Thyroid gland (tissue), 4 donors: Measurements from ENCODE around the gene DST. TPM values are rescaled to one million over a fixed set of nuclear protein-coding genes. Genes with fewer than 3 reads are reported as not detected.

ENCODE experiments used
- DNase-seq, 2 donors: peaks; one replicate each; pipeline ENCODE4 v3.0.0-alpha.2; 2019
- H3K27ac ChIP-seq, 3 donors: fragments of 200-600 bp; sonication (generic); 1 replicate in 2 of 3; 2 replicates in 1 of 3; pipeline ENCODE4 v1.5.1; 2016 to 2019; ENCODE audit warnings: mild to moderate bottlenecking in 1 of 3, moderate library complexity in 1 of 3
- H3K27me3 ChIP-seq: fragments of 200-600 bp; sonication (generic); one replicate; pipeline ENCODE4 v1.5.1; 2019
- H3K36me3 ChIP-seq, 2 donors: fragments of 200-600 bp; sonication (generic); one replicate each; pipeline ENCODE4 v1.5.1; 2016 to 2019
- H3K4me1 ChIP-seq, 2 donors: fragments of 200-600 bp; sonication (generic); one replicate each; pipeline ENCODE4 v1.5.1; 2017 to 2019
- H3K4me3 ChIP-seq, 3 donors: fragments of 200-600 bp; sonication (generic); replicated peaks in 1 of 3; 1 replicate in 2 of 3; 2 replicates in 1 of 3; pipeline ENCODE4 v1.5.1; 2016; ENCODE audit warnings: mild to moderate bottlenecking in 1 of 3
- H3K9me3 ChIP-seq: fragments of 200-600 bp; sonication (generic); one replicate; pipeline ENCODE4 v1.5.1; 2017
- CTCF ChIP-seq, 6 experiments: fragments of 200-600 bp in 3 of 6; fragments of 450-650 bp in 3 of 6; sonication (generic) in 3 of 6; IDR thresholded peaks; one replicate each; pipeline ENCODE4 v1.5.1; 2016 to 2019; ENCODE audit warnings: antibody characterized with exemption in 6 of 6, mild to moderate bottlenecking in 2 of 6, inconsistent platforms in 1 of 6, moderate library complexity in 1 of 6
- POLR2A ChIP-seq, 2 donors: fragments of 450-650 bp; IDR thresholded peaks; one replicate each; pipeline ENCODE4 v1.6.1; 2017; ENCODE audit warnings: antibody characterized with exemption in 2 of 2, mild to moderate bottlenecking in 2 of 2, moderate library complexity in 1 of 2
- WGBS, 2 donors: methylation state at CpG; one replicate each; pipeline ENCODE4 v1.1.5; 2017; 5-methylcytosine and 5-hydroxymethylcytosine counted together
- intact Hi-C: fragments of 100-400 bp; cut with DNase I; formaldehyde crosslinking; loops from one replicate; pipeline ENCODE4 v1.15.1; 2023
- total RNA-seq, 4 donors: library from RNA; depleted of rRNA; stranded (reverse); fragments of >200 nt; gene quantifications; one replicate each; pipeline ENCODE4 v1.2.3, GENCODE V29; 2016

DST gene
- total RNA-seq, 4 donors from 2014 or later: 99.8 to 169 (median 149) TPM

GRCh38 chr6:56657354-56657753 lies 14.7 kb upstream of the DST start:
- TF ChIP-seq POLR2A (IDR thresholded peaks at IDR 0.05): no peak
- no peak for TF ChIP-seq CTCF (IDR thresholded peaks at IDR 0.05)
- Histone ChIP-seq H3K27ac (no peak overlapping the region), H3K4me1 (peaks cover 0 to 2% of the 10 kb centered on the region in 2 donors), H3K36me3 (no peaks in the 10 kb centered on the region), H3K9me3 (no peaks in the 10 kb centered on the region), H3K4me3 (no peak overlapping the region), H3K27me3 (no peaks in the 10 kb centered on the region)
- DNase-seq: no peak
- 79 to 80% methylated on average over 3 of the region's 3 CpGs for WGBS, 2 donors
- intact Hi-C loops: no loop called here

GRCh38 chr6:56656466-56656865 lies 13.8 kb upstream of the DST start:
- TF ChIP-seq POLR2A (IDR thresholded peaks at IDR 0.05) (no peak), CTCF (IDR thresholded peaks at IDR 0.05) (no peak)
- Histone ChIP-seq H3K27ac (no peak overlapping the region), H3K36me3 (no peaks in the 10 kb centered on the region), H3K4me1 (peaks cover 0 to 5% of the 10 kb centered on the region in 2 donors), H3K4me3 (no peak overlapping the region), H3K9me3 (no peaks in the 10 kb centered on the region), H3K27me3 (no peaks in the 10 kb centered on the region)
- intact Hi-C loops: no loop called here
- DNase-seq: no peak

- no peak for TF ChIP-seq POLR2A (IDR thresholded peaks at IDR 0.05)
- no peak for TF ChIP-seq CTCF (IDR thresholded peaks at IDR 0.05)
- peaks cover 0 to 5% of the 10 kb centered on the region in 2 donors for H3K4me1 ChIP-seq
These were observed 13.3 kb upstream of the DST start for GRCh38 chr6:56655996-56656395.

GRCh38 chr6:56655249-56655648 lies 12.6 kb upstream of the DST start:
- no peak overlapping the region for H3K27ac ChIP-seq
- no peaks in the 10 kb centered on the region for H3K9me3 ChIP-seq
- 80 to 85% methylated on average over 1 of the region's 1 CpG for WGBS, 2 donors

More at GRCh38 chr6:56655996-56656395, 13.3 kb upstream of the DST start:
- no peak overlapping the region for H3K27ac ChIP-seq
- 77 to 80% methylated on average over 4 of the region's 4 CpGs for WGBS, 2 donors
- H3K27me3 ChIP-seq: no peaks in the 10 kb centered on the region
- no peak overlapping the region for H3K4me3 ChIP-seq
- intact Hi-C loops: no loop called here
- DNase-seq: no peak
- no peaks in the 10 kb centered on the region for H3K36me3 ChIP-seq
- no peaks in the 10 kb centered on the region for H3K9me3 ChIP-seq

GRCh38 chr6:56652994-56653393 lies 10.3 kb upstream of the DST start:
- no peaks in the 10 kb centered on the region for H3K9me3 ChIP-seq
- H3K4me3 ChIP-seq: no peak overlapping the region
- 46 to 65% methylated on average over 2 of the region's 2 CpGs for WGBS, 2 donors
- H3K27me3 ChIP-seq: no peaks in the 10 kb centered on the region
- H3K36me3 ChIP-seq: no peaks in the 10 kb centered on the region
- TF ChIP-seq POLR2A (IDR thresholded peaks at IDR 0.05): no peak
- no peak for TF ChIP-seq CTCF (IDR thresholded peaks at IDR 0.05)
- H3K4me1 ChIP-seq: peaks cover 0 to 5% of the 10 kb centered on the region in 2 donors
- intact Hi-C loops: no loop called here
- no peak overlapping the region for H3K27ac ChIP-seq
- DNase-seq: no peak

More at GRCh38 chr6:56655249-56655648, 12.6 kb upstream of the DST start:
- intact Hi-C loops: no loop called here
- H3K4me3 ChIP-seq: no peak overlapping the region
- no peaks in the 10 kb centered on the region for H3K36me3 ChIP-seq
- TF ChIP-seq CTCF (IDR thresholded peaks at IDR 0.05) (no peak), POLR2A (IDR thresholded peaks at IDR 0.05) (no peak)
- no peak for DNase-seq
- peaks cover 0 to 5% of the 10 kb centered on the region in 2 donors for H3K4me1 ChIP-seq
- H3K27me3 ChIP-seq: no peaks in the 10 kb centered on the region
